K562 (cell line): ENCODE data around the gene MXI1. TPM values are rescaled to one million over a fixed set of nuclear protein-coding genes. Genes with fewer than 3 reads are reported as not detected.

Source experiments
- ARID1B ChIP-seq: fragments of 450-650 bp; IDR thresholded peaks from 2 replicates; pipeline ENCODE4 v1.6.1; 2016; ENCODE audit warnings: antibody characterized with exemption, mild to moderate bottlenecking, inconsistent platforms
- CREM ChIP-seq: IDR thresholded peaks from 2 replicates; pipeline ENCODE4 v1.6.1; 2014; ENCODE audit warnings: antibody characterized with exemption, low read depth
- CTBP1 ChIP-seq: fragments of 450-650 bp; IDR thresholded peaks from 2 replicates; pipeline ENCODE4 v1.6.1; 2016; ENCODE audit warnings: borderline replicate concordance
- E2F5 ChIP-seq: sonication (generic); formaldehyde crosslinking; IDR thresholded peaks from 2 replicates; pipeline ENCODE4 v1.8.0; 2022; ENCODE audit warnings: mild to moderate bottlenecking, missing genetic modification reagents
- HNRNPK ChIP-seq: fragments of 200-400 bp; formaldehyde crosslinking; IDR thresholded peaks from one replicate; pipeline ENCODE4 v1.6.1; 2018; ENCODE audit warnings: mild to moderate bottlenecking, low read depth, low read length; ENCODE audit not compliant: poor library complexity, severe bottlenecking
- LCOR ChIP-seq: sonication (generic); formaldehyde crosslinking; IDR thresholded peaks from 2 replicates; pipeline ENCODE4 v1.8.0; 2022; ENCODE audit warnings: mild to moderate bottlenecking, missing genetic modification reagents
- MCM3 ChIP-seq: fragments of 450-650 bp; IDR thresholded peaks from 2 replicates; pipeline ENCODE4 v1.6.1; 2016
- MEF2D ChIP-seq: conservative IDR thresholded peaks from 2 replicates; pipeline ENCODE4 v1.6.1; 2016; ENCODE audit warnings: low read depth, missing genetic modification characterization, missing compliant biosample characterization
- MTA2 ChIP-seq: fragments of 450-650 bp; IDR thresholded peaks from 2 replicates; pipeline ENCODE4 v1.6.1; 2016; ENCODE audit warnings: low read depth
- NCOA1 ChIP-seq: fragments of 450-650 bp; IDR thresholded peaks from 2 replicates; pipeline ENCODE4 v1.6.1; 2016; ENCODE audit warnings: low read depth
- NFRKB ChIP-seq: fragments of 450-650 bp; IDR thresholded peaks from 2 replicates; pipeline ENCODE4 v1.6.1; 2016; ENCODE audit warnings: low read depth
- PHB ChIP-seq: fragments of 250-450 bp; sonication (Bioruptor Pico); IDR thresholded peaks from 2 replicates; pipeline ENCODE4 v1.5.0; 2021
- PML ChIP-seq: IDR thresholded peaks from 2 replicates; pipeline ENCODE4 v1.6.1; 2012; ENCODE audit warnings: low read length, inconsistent platforms
- SNRNP70 ChIP-seq: fragments of 200-400 bp; formaldehyde crosslinking; optimal IDR thresholded peaks from 2 replicates; pipeline ENCODE3; 2017; ENCODE audit warnings: low read depth, low read length
- XRCC3 ChIP-seq: fragments of 450-650 bp; IDR thresholded peaks from 2 replicates; pipeline ENCODE4 v1.6.1; 2017; ENCODE audit warnings: mild to moderate bottlenecking, moderate library complexity
- ZBTB43 ChIP-seq: sonication (generic); formaldehyde crosslinking; IDR thresholded peaks from 2 replicates; pipeline ENCODE4 v1.8.0; 2023; ENCODE audit warnings: mild to moderate bottlenecking, missing genetic modification reagents
- ZBTB49 ChIP-seq: sonication (generic); formaldehyde crosslinking; IDR thresholded peaks from 2 replicates; pipeline ENCODE4 v1.8.0; 2022; ENCODE audit warnings: missing genetic modification reagents, mild to moderate bottlenecking, borderline replicate concordance
- ZC3H8 ChIP-seq: fragments of 450-650 bp; IDR thresholded peaks from 2 replicates; pipeline ENCODE4 v1.6.1; 2017
- ZFP1 ChIP-seq: fragments of 450-650 bp; formaldehyde crosslinking; IDR thresholded peaks from 2 replicates; pipeline ENCODE4 v1.4.0; 2020; ENCODE audit warnings: mild to moderate bottlenecking, mixed read lengths
- ZNF12 ChIP-seq: sonication (generic); formaldehyde crosslinking; IDR thresholded peaks from 2 replicates; pipeline ENCODE4 v1.4.0; 2020; ENCODE audit warnings: mild to moderate bottlenecking, missing genetic modification reagents
- ZNF175 ChIP-seq: fragments of 200-800 bp; sonication (Bioruptor generic); IDR thresholded peaks from 2 replicates; pipeline ENCODE4 v1.6.1; 2016; ENCODE audit warnings: low read depth, mild to moderate bottlenecking, missing genetic modification characterization, missing compliant biosample characterization
- ZNF184 ChIP-seq: sonication (generic); formaldehyde crosslinking; IDR thresholded peaks from 2 replicates; pipeline ENCODE4 v1.5.0; 2020; ENCODE audit warnings: missing genetic modification reagents
- ZNF398 ChIP-seq: fragments of 250-450 bp; sonication (Bioruptor Pico); IDR thresholded peaks from 2 replicates; pipeline ENCODE4 v1.8.0; 2021; ENCODE audit warnings: moderate library complexity, mild to moderate bottlenecking, inconsistent platforms
- ZNF408 ChIP-seq: fragments of 250-450 bp; sonication (Bioruptor Pico); IDR thresholded peaks from 2 replicates; pipeline ENCODE4 v1.4.0; 2020; ENCODE audit warnings: low read depth, mild to moderate bottlenecking, moderate library complexity
- ZNF695 ChIP-seq: fragments of 450-650 bp; formaldehyde crosslinking; IDR thresholded peaks from 2 replicates; pipeline ENCODE4 v1.4.0; 2020; ENCODE audit warnings: mild to moderate bottlenecking, moderate library complexity
- ZNF75A ChIP-seq: fragments of 450-650 bp; formaldehyde crosslinking; IDR thresholded peaks from 2 replicates; pipeline ENCODE4 v1.4.0; 2020; ENCODE audit warnings: mild to moderate bottlenecking
- polyA plus RNA-seq, 8 experiments: library from polyadenylated mRNA; depleted of rRNA in 4 of 8; stranded (reverse) in 5 of 8; unstranded in 3 of 8; fragments of >200 nt; fragmentation: Nextera tagmentation in 2 of 8; fragmentation: Illumina TruSeq in 1 of 8; extraction: Ambion mirVana in 2 of 8; extraction: Trizol in 1 of 8; gene quantifications; 2 replicates each; pipeline versions ENCODE4 v1.2.1 to v1.2.3, GENCODE V29; 2011 to 2014; ENCODE audit warnings: inconsistent platforms in 1 of 8, missing spikeins in 1 of 8
- total RNA-seq, 7 experiments: library from RNA; depleted of rRNA in 6 of 7; stranded (reverse); fragments of >200 nt in 6 of 7; fragmentation: Illumina TruSeq in 2 of 7; extraction: Trizol in 2 of 7; gene quantifications; 2 replicates each; pipeline versions ENCODE4 v1.2.1 to v1.2.3, GENCODE V29; 2011 to 2021; ENCODE audit warnings: low replicate concordance in 1 of 7

Gene MXI1
- total and polyA plus RNA-seq, 9 of the 15 experiments (the other 6 are each of a cell fraction or from before 2014, with no cell fraction given), result 9.1 to 23.7 (median 14.8) TPM

- TF ChIP-seq CREM (peak; percentile 97), MTA2 (no peak), PML (no peak), ZFP1 (no peak), CTBP1 (peak; percentile 90), XRCC3 (no peak), ZNF175 (peak; percentile 84), ZNF184 (CRISPR knock-in tag) (no peak), ZBTB43 (CRISPR knock-in tag) (no peak; the same call in 1 of the 2 replicates), LCOR (no peak), PHB (no peak), MEF2D (tag) (no peak), SNRNP70 (no peak), E2F5 (CRISPR knock-in tag) (no peak), ZBTB49 (CRISPR knock-in tag) (no peak), NFRKB (no peak), ZNF408 (CRISPR knock-in tag) (no peak), MCM3 (no peak), ARID1B (no peak), ZNF12 (CRISPR knock-in tag) (no peak), NCOA1 (no peak), ZNF695 (CRISPR knock-in tag) (no peak), HNRNPK (no peak), ZNF75A (no peak), ZNF398 (CRISPR knock-in tag) (no peak), ZC3H8 (no peak)
Measured at GRCh38 chr10:110225756-110226542, 18.5 kb downstream of the MXI1 start (continued).
